K562 (cell line): Measurements from ENCODE around the gene FBXO21. TPM values are rescaled to one million over a fixed set of nuclear protein-coding genes. Genes with fewer than 3 reads are reported as not detected.

ENCODE experiments used
- ATAC-seq: fragments of 200-7000 bp; cut with Tn5 transposase; 3 replicates; pipeline ENCODE4 v1.9.1; 2020; ENCODE audit warnings: moderate library complexity
- BruUV-seq: library from RNA; stranded (reverse); fragments of 400-500 nt; replicated peaks from 2 replicates; lab custom pipeline; 2021; lab: Mats Ljungman, UMichigan
- CTCF ChIA-PET: fragments of 300-600 bp; formaldehyde crosslinking; extraction: SDS; loops from one replicate; lab custom pipeline; 2021; ENCODE audit warnings: low intra/inter-chr PET ratio; lab: Yijun Ruan, JAX
- POLR2A ChIA-PET: fragments of 300-600, 350-650 bp; sonication (Branson Sonifier 250); formaldehyde crosslinking; extraction: SDS; loops from one replicate; lab custom pipeline; 2021; ENCODE audit warnings: antibody characterized with exemption, inconsistent platforms; lab: Yijun Ruan, JAX
- DNase-seq, 4 experiments: peaks; one replicate each; pipeline versions ENCODE4 v3.0.0 to v3.0.0-alpha.2; 2011 to 2018; ENCODE audit warnings: low spot score in 3 of 4, mixed read lengths in 3 of 4; ENCODE audit errors: extremely low read depth in 1 of 4
- FAIRE-seq: peaks from 2 replicates; lab custom pipeline; 2011; peaks lifted over from hg19 to GRCh38; lab: Jason Lieb, UNC
- H2AFZ ChIP-seq: 2 replicates; pipeline ENCODE4 v1.6.0; 2011; ENCODE audit warnings: low read depth, low read length, control low read depth, inconsistent platforms
- H3K27ac ChIP-seq: fragments of 200-600 bp; 3 replicates; pipeline ENCODE4 v1.8.0; 2011; ENCODE audit warnings: low read depth, mild to moderate bottlenecking, control low read depth, inconsistent platforms, low read length, moderate library complexity, mixed read lengths; ENCODE audit errors: extremely low read depth
- H3K27me3 ChIP-seq, 2 experiments: fragments of 300-600 bp in 1 of 2; 2 replicates in 1 of 2; 3 replicates in 1 of 2; pipeline versions ENCODE4 v1.6.0 to v1.8.0; 2011; ENCODE audit warnings: inconsistent platforms in 2 of 2, low read length in 2 of 2, mild to moderate bottlenecking in 1 of 2, mixed read lengths in 1 of 2, moderate library complexity in 1 of 2; ENCODE audit not compliant: control insufficient read depth in 2 of 2, insufficient read depth in 2 of 2
- H3K36me3 ChIP-seq: fragments of 300-600 bp; 3 replicates; pipeline ENCODE4 v1.8.0; 2011; ENCODE audit warnings: mild to moderate bottlenecking, low read length, inconsistent platforms; ENCODE audit not compliant: control insufficient read depth, insufficient read depth
- H3K4me1 ChIP-seq, 2 experiments: fragments of 200-600 bp in 1 of 2; replicated peaks in 1 of 2; 2 replicates in 1 of 2; 3 replicates in 1 of 2; pipeline versions ENCODE4 v1.5.1 to v1.8.0; 2011; ENCODE audit warnings: inconsistent platforms in 2 of 2, low read length in 2 of 2, mild to moderate bottlenecking in 1 of 2, mixed read lengths in 1 of 2, moderate library complexity in 1 of 2; ENCODE audit not compliant: control insufficient read depth in 2 of 2, insufficient read depth in 2 of 2
- H3K4me2 ChIP-seq: 2 replicates; pipeline ENCODE4 v1.6.1; 2011; ENCODE audit warnings: low read length, control low read depth, inconsistent platforms, mixed read lengths; ENCODE audit not compliant: insufficient read depth
- H3K4me3 ChIP-seq: fragments of 200-600 bp; sonication (generic), shearing (Covaris generic); 2 replicates; pipeline ENCODE4 v1.5.1; 2016; ENCODE audit warnings: control low read depth, inconsistent platforms
- H3K79me2 ChIP-seq: fragments of 200-600 bp; 3 replicates; pipeline ENCODE4 v1.8.0; 2011; ENCODE audit warnings: low read length, inconsistent platforms; ENCODE audit not compliant: control insufficient read depth, insufficient read depth
- H3K9ac ChIP-seq, 2 experiments: 2 replicates each; pipeline versions ENCODE4 v1.6.0 to v1.6.1; 2011; ENCODE audit warnings: low read depth in 2 of 2, low read length in 2 of 2, control low read depth in 1 of 2, inconsistent platforms in 1 of 2, mild to moderate bottlenecking in 1 of 2, mixed read lengths in 1 of 2; ENCODE audit not compliant: insufficient read depth in 1 of 2
- H3K9me1 ChIP-seq: one replicate; pipeline ENCODE4 v1.6.0; 2011; ENCODE audit warnings: inconsistent platforms, mild to moderate bottlenecking, low read length, moderate library complexity; ENCODE audit not compliant: control insufficient read depth, insufficient read depth
- H3K9me3 ChIP-seq: replicated peaks from 2 replicates; pipeline ENCODE4 v1.5.1; 2011; ENCODE audit warnings: low read depth, low read length, inconsistent platforms; ENCODE audit not compliant: control insufficient read depth, insufficient read depth
- H4K20me1 ChIP-seq: replicated peaks from 2 replicates; pipeline ENCODE4 v1.6.1; 2011; ENCODE audit warnings: low read length, inconsistent platforms, mixed read lengths; ENCODE audit not compliant: control insufficient read depth, insufficient read depth
- BRF1 ChIP-seq: IDR thresholded peaks from 3 replicates; pipeline ENCODE4 v1.6.1; 2011; ENCODE audit warnings: borderline replicate concordance, mild to moderate bottlenecking; ENCODE audit not compliant: insufficient read length; ENCODE audit errors: extremely low read depth
- KAT8 ChIP-seq: fragments of 450-650 bp; IDR thresholded peaks from 2 replicates; pipeline ENCODE4 v1.6.1; 2016; ENCODE audit warnings: low read depth, mild to moderate bottlenecking
- MXD1 ChIP-seq: fragments of 250-450 bp; sonication (Bioruptor Pico); IDR thresholded peaks from 2 replicates; pipeline ENCODE4 v1.8.0; 2021; ENCODE audit warnings: borderline replicate concordance, mild to moderate bottlenecking, moderate library complexity; ENCODE audit not compliant: poor library complexity, severe bottlenecking
- MYBL2 ChIP-seq, 2 experiments: fragments of 450-650 bp in 1 of 2; sonication (generic) in 1 of 2; formaldehyde crosslinking in 1 of 2; IDR thresholded peaks; 2 replicates each; pipeline versions ENCODE4 v1.6.1 to v1.8.1; 2017 to 2022; ENCODE audit warnings: borderline replicate concordance in 1 of 2, inconsistent platforms in 1 of 2, low read depth in 1 of 2, mild to moderate bottlenecking in 1 of 2, missing genetic modification reagents in 1 of 2, moderate library complexity in 1 of 2
- PHF20 ChIP-seq: fragments of 450-650 bp; IDR thresholded peaks from 2 replicates; pipeline ENCODE4 v1.6.1; 2018; ENCODE audit not compliant: partially characterized antibody
- PHF21A ChIP-seq: fragments of 450-650 bp; IDR thresholded peaks from 2 replicates; pipeline ENCODE4 v1.6.1; 2017; ENCODE audit warnings: low read depth, borderline replicate concordance
- SIN3B ChIP-seq: fragments of 450-650 bp; IDR thresholded peaks from 2 replicates; pipeline ENCODE4 v1.6.1; 2017; ENCODE audit warnings: low read depth, mild to moderate bottlenecking, moderate library complexity
- SNRNP70 ChIP-seq: fragments of 200-400 bp; formaldehyde crosslinking; optimal IDR thresholded peaks from 2 replicates; pipeline ENCODE3; 2017; ENCODE audit warnings: low read depth, low read length
- SOX6 ChIP-seq: fragments of 450-650 bp; IDR thresholded peaks from 2 replicates; pipeline ENCODE4 v1.6.1; 2014; ENCODE audit warnings: mild to moderate bottlenecking
- TAL1 ChIP-seq: fragments of 450-650 bp; IDR thresholded peaks from 2 replicates; pipeline ENCODE4 v1.6.1; 2016; ENCODE audit warnings: mild to moderate bottlenecking
- WHSC1 ChIP-seq: IDR thresholded peaks from one replicate; pipeline ENCODE4 v1.6.1; 2012; ENCODE audit warnings: low read length, control low read depth, inconsistent platforms
- ZNF175 ChIP-seq: fragments of 200-800 bp; sonication (Bioruptor generic); IDR thresholded peaks from 2 replicates; pipeline ENCODE4 v1.6.1; 2016; ENCODE audit warnings: low read depth, mild to moderate bottlenecking, missing genetic modification characterization, missing compliant biosample characterization
- ZNF197 ChIP-seq: fragments of 200-800 bp; sonication (Bioruptor generic); IDR thresholded peaks from 2 replicates; pipeline ENCODE4 v1.6.1; 2016; ENCODE audit warnings: low read depth, missing genetic modification characterization, missing compliant biosample characterization
- ZNF398 ChIP-seq: fragments of 250-450 bp; sonication (Bioruptor Pico); IDR thresholded peaks from 2 replicates; pipeline ENCODE4 v1.8.0; 2021; ENCODE audit warnings: moderate library complexity, mild to moderate bottlenecking, inconsistent platforms
- ZNF57 ChIP-seq: fragments of 450-650 bp; formaldehyde crosslinking; IDR thresholded peaks from 2 replicates; pipeline ENCODE4 v1.4.0; 2020; ENCODE audit warnings: mild to moderate bottlenecking, moderate library complexity
- WGBS: fragments of 100-300 bp; shearing (Covaris generic); methylation state at CpG from one replicate; pipeline ENCODE4 v1.1.6; 2016; ENCODE audit warnings: low coverage, mixed read lengths; ENCODE audit not compliant: insufficient coverage; ENCODE audit errors: missing lambda C conversion rate; 5-methylcytosine and 5-hydroxymethylcytosine counted together
- in situ Hi-C: fragments of 300-500 bp; cut with MboI; formaldehyde crosslinking; loops from 4 replicates; pipeline ENCODE4 v1.15.0; 2018; ENCODE audit warnings: inconsistent platforms, mixed read lengths
- intact Hi-C: fragments of 100-400 bp; cut with micrococcal nuclease; formaldehyde crosslinking; loops from 2 replicates; pipeline ENCODE4 v1.14.2; 2022
- polyA plus RNA-seq, 8 experiments: library from polyadenylated mRNA; depleted of rRNA in 4 of 8; stranded (reverse) in 5 of 8; unstranded in 3 of 8; fragments of >200 nt; fragmentation: Nextera tagmentation in 2 of 8; fragmentation: Illumina TruSeq in 1 of 8; extraction: Ambion mirVana in 2 of 8; extraction: Trizol in 1 of 8; gene quantifications; 2 replicates each; pipeline versions ENCODE4 v1.2.1 to v1.2.3, GENCODE V29; 2011 to 2014; ENCODE audit warnings: inconsistent platforms in 1 of 8, missing spikeins in 1 of 8
- total RNA-seq, 7 experiments: library from RNA; depleted of rRNA in 6 of 7; stranded (reverse); fragments of >200 nt in 6 of 7; fragmentation: Illumina TruSeq in 2 of 7; extraction: Trizol in 2 of 7; gene quantifications; 2 replicates each; pipeline versions ENCODE4 v1.2.1 to v1.2.3, GENCODE V29; 2011 to 2021; ENCODE audit warnings: low replicate concordance in 1 of 7
- TF ChIP-seq, protein P1 (sequence below): fragments of 200-400 bp; formaldehyde crosslinking; IDR thresholded peaks from 2 replicates; pipeline ENCODE4 v1.6.1; 2017; ENCODE audit warnings: mild to moderate bottlenecking, low read depth, low read length, moderate library complexity

Gene FBXO21
- total and polyA plus RNA-seq, 9 of the 15 experiments (the other 6 are each of a cell fraction or from before 2014, with no cell fraction given) = 3.0 to 50.9 (median 9.1) TPM

DNA sequence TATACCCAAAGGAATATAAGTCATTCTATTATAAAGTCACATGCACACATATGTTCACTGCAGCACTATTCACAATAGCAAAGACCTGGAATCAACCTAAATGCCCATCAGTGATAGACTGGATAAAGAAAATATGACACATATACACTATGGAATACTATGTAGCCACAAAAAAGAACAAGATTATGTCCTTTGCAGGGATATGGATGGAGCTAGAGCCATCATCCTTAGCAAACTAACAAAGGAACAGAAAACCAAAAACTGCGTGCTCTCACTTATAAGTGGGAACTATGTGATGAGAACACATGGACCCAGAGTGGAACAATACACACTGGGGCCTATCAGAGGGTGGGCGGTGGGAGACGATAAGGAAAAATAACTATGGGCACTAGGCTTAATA lies 21.3 kb downstream of the FBXO21 start (continued):
- no peak for TF ChIP-seq MYBL2 (IDR thresholded peaks at IDR 0.05; ENCODE audit: low read depth)
- no peak for TF ChIP-seq MYBL2 (CRISPR knock-in tag; IDR thresholded peaks at IDR 0.05; ENCODE audit: borderline replicate concordance)
- TF ChIP-seq TAL1 = no peak
- TF ChIP-seq, protein P1, sequence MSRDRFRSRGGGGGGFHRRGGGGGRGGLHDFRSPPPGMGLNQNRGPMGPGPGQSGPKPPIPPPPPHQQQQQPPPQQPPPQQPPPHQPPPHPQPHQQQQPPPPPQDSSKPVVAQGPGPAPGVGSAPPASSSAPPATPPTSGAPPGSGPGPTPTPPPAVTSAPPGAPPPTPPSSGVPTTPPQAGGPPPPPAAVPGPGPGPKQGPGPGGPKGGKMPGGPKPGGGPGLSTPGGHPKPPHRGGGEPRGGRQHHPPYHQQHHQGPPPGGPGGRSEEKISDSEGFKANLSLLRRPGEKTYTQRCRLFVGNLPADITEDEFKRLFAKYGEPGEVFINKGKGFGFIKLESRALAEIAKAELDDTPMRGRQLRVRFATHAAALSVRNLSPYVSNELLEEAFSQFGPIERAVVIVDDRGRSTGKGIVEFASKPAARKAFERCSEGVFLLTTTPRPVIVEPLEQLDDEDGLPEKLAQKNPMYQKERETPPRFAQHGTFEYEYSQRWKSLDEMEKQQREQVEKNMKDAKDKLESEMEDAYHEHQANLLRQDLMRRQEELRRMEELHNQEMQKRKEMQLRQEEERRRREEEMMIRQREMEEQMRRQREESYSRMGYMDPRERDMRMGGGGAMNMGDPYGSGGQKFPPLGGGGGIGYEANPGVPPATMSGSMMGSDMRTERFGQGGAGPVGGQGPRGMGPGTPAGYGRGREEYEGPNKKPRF = no peak
- no peak for TF ChIP-seq ZNF57 (CRISPR knock-in tag)
- TF ChIP-seq, all 486 proteins: peak for 0

DNA sequence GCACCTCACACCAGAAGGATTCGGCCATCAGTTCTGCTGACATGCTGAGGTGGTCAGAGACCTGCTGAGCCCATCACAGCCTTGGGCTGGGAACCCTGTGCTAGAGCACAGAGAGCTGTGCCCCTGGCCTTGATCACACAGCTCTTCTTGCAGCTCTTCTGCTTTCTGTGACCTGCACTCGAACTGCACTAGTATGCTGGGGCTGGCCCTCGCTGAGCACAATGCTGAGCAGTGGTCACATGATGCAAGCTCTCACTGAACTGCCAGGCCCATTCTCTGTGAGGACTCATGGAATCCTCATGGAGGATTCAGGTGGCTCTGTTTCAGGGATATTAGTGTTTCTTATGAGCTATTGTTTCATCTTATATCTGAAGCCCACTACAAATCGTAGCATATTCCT lies 22.5 kb downstream of the FBXO21 start:
- in situ Hi-C loops = no loop called here

More for the DNA sequence above, 22.5 kb downstream of the FBXO21 start:
- H3K79me2 ChIP-seq = no peaks in the 10 kb centered on the region
- no peak overlapping the region for H3K4me3 ChIP-seq
- TF ChIP-seq SOX6 (no peak), KAT8 (no peak), ZNF197 (CRISPR knock-in tag) (no peak), BRF1 (no peak), MXD1 (no peak), PHF20 (no peak), SIN3B (no peak), PHF21A (no peak), SNRNP70 (no peak), ZNF398 (CRISPR knock-in tag) (no peak), ZNF175 (CRISPR knock-in tag) (no peak), WHSC1 (no peak)
- no peaks in the 10 kb centered on the region for H3K4me1 ChIP-seq
- intact Hi-C loops = no loop called here
- no peak overlapping the region for H3K27ac ChIP-seq
- no peaks in the 10 kb centered on the region for H3K9me1 ChIP-seq
- H3K9me3 ChIP-seq = no peaks in the 10 kb centered on the region
- no peak overlapping the region for H2AFZ ChIP-seq
- WGBS = 79% methylated on average over 4 of the region's 4 CpGs
- H3K36me3 ChIP-seq = peaks cover 66% of the 10 kb centered on the region; the same call in 2 of the 3 replicates
- no peak overlapping the region for H3K4me2 ChIP-seq
- no peak overlapping the region for H3K9ac ChIP-seq
- H3K27me3 ChIP-seq = no peaks in the 10 kb centered on the region
- no peak for ATAC-seq
- H4K20me1 ChIP-seq = no peaks in the 10 kb centered on the region
- no peak for FAIRE-seq
- no TSS peak for BruUV-seq
- ChIA-PET POLR2A (interaction anchor here (0.5 to 1.7 kb wide), 6 partner anchors 8 to 32 kb away, joined by 3 to 8 read pairs (median 3); no protein-coding TSS in a partner anchor), CTCF (no interaction called here)
- DNase-seq = no peak
